Caco-2 (cell line): ENCODE measurements around the gene PI4K2B. TPM values are rescaled to one million over a fixed set of nuclear protein-coding genes. Genes with fewer than 3 reads are reported as not detected.
A peak's percentile ranks its signal among the peaks of the same experiment; 100 is the strongest.

Experiments
- BruUV-seq: library from RNA; stranded (reverse); fragments of 400-500 nt; replicated peaks from 2 replicates; lab custom pipeline; 2021; lab: Mats Ljungman, UMichigan
- CTCF ChIA-PET: fragments of 300-600 bp; sonication (Branson Sonifier 250); formaldehyde crosslinking; loops from one replicate; lab custom pipeline; 2022; ENCODE audit warnings: antibody characterized with exemption; lab: Charles Lee
- POLR2A ChIA-PET: fragments of 300-600 bp; sonication (Branson Sonifier 250); formaldehyde crosslinking; loops from one replicate; lab custom pipeline; 2022; ENCODE audit warnings: antibody characterized with exemption; lab: Charles Lee
- DNase-seq, 2 experiments: peaks; one replicate each; pipeline versions ENCODE4 v3.0.0 to v3.0.0-alpha.2; 2020 to 2022
- H3K27me3 ChIP-seq: replicated peaks from 2 replicates; pipeline ENCODE4 v1.6.0; 2011; ENCODE audit warnings: low read length; ENCODE audit not compliant: control insufficient read depth, insufficient read depth
- H3K36me3 ChIP-seq: 2 replicates; pipeline ENCODE4 v1.5.1; 2011; ENCODE audit warnings: low read length; ENCODE audit not compliant: control insufficient read depth, insufficient read depth
- H3K4me1 ChIP-seq: fragments of 250-450 bp; sonication (Bioruptor Pico); 2 replicates; pipeline ENCODE4 v1.5.1; 2020; ENCODE audit warnings: mild to moderate bottlenecking
- H3K4me3 ChIP-seq: 2 replicates; pipeline ENCODE4 v1.5.1; 2011; ENCODE audit warnings: low read depth, mild to moderate bottlenecking, control low read depth, low read length
- H3K9me3 ChIP-seq: fragments of 250-450 bp; sonication (Bioruptor Pico); 2 replicates; pipeline ENCODE4 v1.5.1; 2020; ENCODE audit warnings: mild to moderate bottlenecking, moderate library complexity
- H3K27ac Mint-ChIP-seq: one replicate; pipeline ENCODE4 v1.8.0; 2022; ENCODE audit warnings: mixed read lengths; ENCODE audit not compliant: unreplicated experiment
- H3K27me3 Mint-ChIP-seq: one replicate; pipeline ENCODE4 v1.8.0; 2022; ENCODE audit warnings: mixed read lengths; ENCODE audit not compliant: insufficient read depth, unreplicated experiment
- H3K36me3 Mint-ChIP-seq: one replicate; pipeline ENCODE4 v1.8.0; 2022; ENCODE audit warnings: mild to moderate bottlenecking, mixed read lengths; ENCODE audit not compliant: insufficient read depth, unreplicated experiment
- H3K4me1 Mint-ChIP-seq: one replicate; pipeline ENCODE4 v1.8.0; 2022; ENCODE audit warnings: low read depth, mixed read lengths; ENCODE audit not compliant: unreplicated experiment
- H3K4me3 Mint-ChIP-seq: one replicate; pipeline ENCODE4 v1.8.0; 2022; ENCODE audit warnings: mild to moderate bottlenecking, moderate library complexity, mixed read lengths; ENCODE audit not compliant: unreplicated experiment
- H3K9me3 Mint-ChIP-seq: one replicate; pipeline ENCODE4 v1.8.0; 2022; ENCODE audit warnings: mixed read lengths; ENCODE audit not compliant: unreplicated experiment
- intact Hi-C: fragments of 100-400 bp; cut with micrococcal nuclease; formaldehyde crosslinking; loops from one replicate; pipeline ENCODE4 v1.10.0; 2022; ENCODE audit not compliant: unreplicated experiment
- total RNA-seq: library from RNA; stranded (reverse); gene quantifications from 2 replicates; pipeline ENCODE4 v1.2.3, GENCODE V29; 2022
- TF ChIP-seq, protein P1 (sequence below), 2 experiments: fragments of 200-600 bp in 1 of 2; IDR thresholded peaks; 1 replicate in 1 of 2; 2 replicates in 1 of 2; pipeline versions ENCODE4 v1.5.1 to v1.8.0; 2011 to 2022; ENCODE audit warnings: antibody characterized with exemption in 1 of 2, control low read depth in 1 of 2, inconsistent platforms in 1 of 2, low read depth in 1 of 2, low read length in 1 of 2, mild to moderate bottlenecking in 1 of 2, moderate library complexity in 1 of 2; ENCODE audit not compliant: insufficient read depth in 1 of 2, severe bottlenecking in 1 of 2, unreplicated experiment in 1 of 2

Gene PI4K2B
- total RNA-seq, 1 experiment from 2014 or later: 25.0 TPM

DNA sequence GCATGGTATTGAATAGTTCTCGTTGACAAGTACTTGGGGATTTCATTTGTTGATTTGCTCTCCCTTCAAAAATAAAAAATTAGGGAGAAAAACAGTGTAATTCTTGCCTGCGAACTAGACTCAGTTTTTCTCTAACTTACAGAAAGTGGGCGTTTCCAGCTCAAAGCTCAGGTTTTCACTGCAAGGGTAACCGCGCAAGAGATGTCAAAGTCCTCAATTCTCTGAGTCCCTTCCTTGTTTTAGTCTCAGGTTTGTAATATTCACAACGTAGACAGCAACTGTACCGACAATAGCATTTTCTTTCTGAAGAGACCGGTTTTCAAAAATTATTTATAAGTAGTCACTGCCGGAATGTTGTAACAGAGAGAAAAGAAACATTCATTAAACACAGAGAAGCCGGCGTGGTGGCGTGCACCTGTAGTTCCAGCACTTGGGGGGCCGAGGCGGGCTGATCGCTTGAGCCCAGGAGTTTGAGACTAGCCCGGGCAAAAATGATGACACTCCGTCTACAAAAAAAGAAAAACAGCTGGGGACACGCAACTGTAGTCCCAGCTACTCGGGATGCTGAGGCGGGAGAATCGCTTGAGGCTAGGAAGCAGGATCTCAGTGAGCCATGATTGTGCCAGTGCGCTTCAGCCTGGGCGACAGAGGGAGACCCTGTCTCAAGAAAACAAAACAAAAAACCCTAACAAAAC is 79.5 kb downstream of the PI4K2B start:
- intact Hi-C loops: loop anchor here (2.0 to 5.0 kb wide), 3 partner anchors 54 to 79 kb away; partner anchors contain the start of genes ANAPC4 and PI4K2B
- Histone ChIP-seq H3K36me3 (no peaks in the 10 kb centered on the region), H3K27me3 (no peaks in the 10 kb centered on the region), H3K9me3 (no peaks in the 10 kb centered on the region), H3K4me3 (peak overlapping the region; percentile 78), H3K4me1 (peaks cover 15% of the 10 kb centered on the region)
- POLR2A ChIA-PET: interaction anchor here (1.0 to 1.8 kb wide), 4 partner anchors 10 to 153 kb away, joined by 4 to 17 read pairs (median 10); partner anchors contain the start of genes PI4K2B and SEPSECS
- no peaks in the 10 kb centered on the region for H3K27me3 Mint-ChIP-seq
- BruUV-seq: no TSS peak
- TF ChIP-seq, protein P1, sequence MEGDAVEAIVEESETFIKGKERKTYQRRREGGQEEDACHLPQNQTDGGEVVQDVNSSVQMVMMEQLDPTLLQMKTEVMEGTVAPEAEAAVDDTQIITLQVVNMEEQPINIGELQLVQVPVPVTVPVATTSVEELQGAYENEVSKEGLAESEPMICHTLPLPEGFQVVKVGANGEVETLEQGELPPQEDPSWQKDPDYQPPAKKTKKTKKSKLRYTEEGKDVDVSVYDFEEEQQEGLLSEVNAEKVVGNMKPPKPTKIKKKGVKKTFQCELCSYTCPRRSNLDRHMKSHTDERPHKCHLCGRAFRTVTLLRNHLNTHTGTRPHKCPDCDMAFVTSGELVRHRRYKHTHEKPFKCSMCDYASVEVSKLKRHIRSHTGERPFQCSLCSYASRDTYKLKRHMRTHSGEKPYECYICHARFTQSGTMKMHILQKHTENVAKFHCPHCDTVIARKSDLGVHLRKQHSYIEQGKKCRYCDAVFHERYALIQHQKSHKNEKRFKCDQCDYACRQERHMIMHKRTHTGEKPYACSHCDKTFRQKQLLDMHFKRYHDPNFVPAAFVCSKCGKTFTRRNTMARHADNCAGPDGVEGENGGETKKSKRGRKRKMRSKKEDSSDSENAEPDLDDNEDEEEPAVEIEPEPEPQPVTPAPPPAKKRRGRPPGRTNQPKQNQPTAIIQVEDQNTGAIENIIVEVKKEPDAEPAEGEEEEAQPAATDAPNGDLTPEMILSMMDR (IDR thresholded peaks at IDR 0.05; ENCODE audit: insufficient read depth in 1 of 2, low read depth in 1 of 2, low read length in 1 of 2, severe bottlenecking in 1 of 2, unreplicated experiment in 1 of 2): no peak
- CTCF ChIA-PET: interaction anchor here (0.6 to 1.9 kb wide), 13 partner anchors 10 to 284 kb away, joined by 3 to 34 read pairs (median 4); partner anchors contain the start of genes PI4K2B and SEPSECS
- peak in 1 of 2 experiments; percentile 20 for DNase-seq
- peak overlapping the region; percentile 100 for H3K27ac Mint-ChIP-seq
- H3K4me1 Mint-ChIP-seq: peaks cover 7% of the 10 kb centered on the region
- peak overlapping the region; percentile 98 for H3K4me3 Mint-ChIP-seq
- peaks cover 23% of the 10 kb centered on the region for H3K36me3 Mint-ChIP-seq
- H3K9me3 Mint-ChIP-seq: no peaks in the 10 kb centered on the region

GRCh38 chr4:25320336-25320735 is 86.5 kb downstream of the PI4K2B start:
- H3K4me3 ChIP-seq: no peak overlapping the region

GRCh38 chr4:25320773-25321172 is 86.9 kb downstream of the PI4K2B start:
- no peak overlapping the region for H3K4me3 ChIP-seq
- POLR2A ChIA-PET: no interaction called here
- no peak overlapping the region for H3K4me3 Mint-ChIP-seq
- no TSS peak for BruUV-seq
- CTCF ChIA-PET: no interaction called here
- H3K4me1 Mint-ChIP-seq: no peaks in the 10 kb centered on the region
- H3K27me3 Mint-ChIP-seq: no peaks in the 10 kb centered on the region
- no peaks in the 10 kb centered on the region for H3K27me3 ChIP-seq
- H3K27ac Mint-ChIP-seq: no peak overlapping the region
- no peaks in the 10 kb centered on the region for H3K9me3 ChIP-seq
- no peaks in the 10 kb centered on the region for H3K9me3 Mint-ChIP-seq
- TF ChIP-seq, protein P1 (IDR thresholded peaks at IDR 0.05; ENCODE audit: insufficient read depth in 1 of 2, low read depth in 1 of 2, low read length in 1 of 2, severe bottlenecking in 1 of 2, unreplicated experiment in 1 of 2): no peak
- no peak for DNase-seq
- peaks cover 9% of the 10 kb centered on the region for H3K36me3 Mint-ChIP-seq
- intact Hi-C loops: no loop called here
- no peaks in the 10 kb centered on the region for H3K4me1 ChIP-seq
- no peaks in the 10 kb centered on the region for H3K36me3 ChIP-seq

More at GRCh38 chr4:25320336-25320735, 86.5 kb downstream of the PI4K2B start:
- ChIA-PET POLR2A (no interaction called here), CTCF (no interaction called here)
- no peak for DNase-seq
- H3K36me3 Mint-ChIP-seq: peaks cover 14% of the 10 kb centered on the region
- no peak overlapping the region for H3K4me3 Mint-ChIP-seq
- Histone ChIP-seq H3K4me1 (no peaks in the 10 kb centered on the region), H3K9me3 (no peaks in the 10 kb centered on the region), H3K36me3 (no peaks in the 10 kb centered on the region), H3K27me3 (no peaks in the 10 kb centered on the region)
- TF ChIP-seq, protein P1 (IDR thresholded peaks at IDR 0.05; ENCODE audit: insufficient read depth in 1 of 2, low read depth in 1 of 2, low read length in 1 of 2, severe bottlenecking in 1 of 2, unreplicated experiment in 1 of 2): no peak
- H3K9me3 Mint-ChIP-seq: no peaks in the 10 kb centered on the region
- no peaks in the 10 kb centered on the region for H3K4me1 Mint-ChIP-seq
- H3K27ac Mint-ChIP-seq: no peak overlapping the region
- H3K27me3 Mint-ChIP-seq: no peaks in the 10 kb centered on the region
- no TSS peak for BruUV-seq
- intact Hi-C loops: no loop called here
